ENCODE data around the gene NUDCD3.

NUDCD3 gene

GRCh38 chr7:44391746-44392617 is 98.5 kb downstream of the NUDCD3 start:
- in situ Hi-C loops (cut with MboI; ENCODE audit: low pct_unique_long_range_greater_than_20kb, low sequenced_read_pairs, unreplicated experiment): no loop called here
- TF ChIP-seq, protein P1, sequence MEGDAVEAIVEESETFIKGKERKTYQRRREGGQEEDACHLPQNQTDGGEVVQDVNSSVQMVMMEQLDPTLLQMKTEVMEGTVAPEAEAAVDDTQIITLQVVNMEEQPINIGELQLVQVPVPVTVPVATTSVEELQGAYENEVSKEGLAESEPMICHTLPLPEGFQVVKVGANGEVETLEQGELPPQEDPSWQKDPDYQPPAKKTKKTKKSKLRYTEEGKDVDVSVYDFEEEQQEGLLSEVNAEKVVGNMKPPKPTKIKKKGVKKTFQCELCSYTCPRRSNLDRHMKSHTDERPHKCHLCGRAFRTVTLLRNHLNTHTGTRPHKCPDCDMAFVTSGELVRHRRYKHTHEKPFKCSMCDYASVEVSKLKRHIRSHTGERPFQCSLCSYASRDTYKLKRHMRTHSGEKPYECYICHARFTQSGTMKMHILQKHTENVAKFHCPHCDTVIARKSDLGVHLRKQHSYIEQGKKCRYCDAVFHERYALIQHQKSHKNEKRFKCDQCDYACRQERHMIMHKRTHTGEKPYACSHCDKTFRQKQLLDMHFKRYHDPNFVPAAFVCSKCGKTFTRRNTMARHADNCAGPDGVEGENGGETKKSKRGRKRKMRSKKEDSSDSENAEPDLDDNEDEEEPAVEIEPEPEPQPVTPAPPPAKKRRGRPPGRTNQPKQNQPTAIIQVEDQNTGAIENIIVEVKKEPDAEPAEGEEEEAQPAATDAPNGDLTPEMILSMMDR (IDR thresholded peaks at IDR 0.05; ENCODE audit: extremely low read depth, insufficient read depth, missing control alignments): no peak
- no peak for DNase-seq (ENCODE audit: low spot score)

DNA sequence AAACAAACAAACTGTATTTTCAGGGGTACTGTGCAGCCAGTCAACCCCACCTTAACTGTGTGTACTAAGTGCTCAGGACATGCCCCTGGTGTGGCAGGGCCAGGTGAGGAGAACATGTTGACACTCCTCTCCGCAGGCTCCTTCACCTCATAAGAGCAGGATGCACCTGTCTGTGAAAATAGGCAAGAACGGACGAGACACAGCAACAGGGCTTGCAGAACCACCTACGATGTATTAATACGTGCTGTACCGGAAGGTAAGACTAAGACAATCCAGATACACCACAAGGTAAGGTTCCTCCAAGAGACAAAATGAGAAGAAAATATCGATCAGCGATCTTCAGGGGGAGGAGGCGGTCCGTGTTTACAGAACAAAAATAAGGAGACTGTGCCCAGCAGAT is 99.3 kb downstream of the NUDCD3 start:
- DNase-seq (ENCODE audit: low spot score): no peak
- TF ChIP-seq, protein P1 (IDR thresholded peaks at IDR 0.05; ENCODE audit: extremely low read depth, insufficient read depth, missing control alignments): no peak
- in situ Hi-C loops (cut with MboI; ENCODE audit: low pct_unique_long_range_greater_than_20kb, low sequenced_read_pairs, unreplicated experiment): no loop called here

- TF ChIP-seq, protein P1 (IDR thresholded peaks at IDR 0.05; ENCODE audit: extremely low read depth, insufficient read depth, missing control alignments): no peak
- no peak for DNase-seq (ENCODE audit: low spot score)
- in situ Hi-C loops (cut with MboI; ENCODE audit: low pct_unique_long_range_greater_than_20kb, low sequenced_read_pairs, unreplicated experiment): no loop called here
Measured at GRCh38 chr7:44390701-44391100, 99.8 kb downstream of the NUDCD3 start.

DNA sequence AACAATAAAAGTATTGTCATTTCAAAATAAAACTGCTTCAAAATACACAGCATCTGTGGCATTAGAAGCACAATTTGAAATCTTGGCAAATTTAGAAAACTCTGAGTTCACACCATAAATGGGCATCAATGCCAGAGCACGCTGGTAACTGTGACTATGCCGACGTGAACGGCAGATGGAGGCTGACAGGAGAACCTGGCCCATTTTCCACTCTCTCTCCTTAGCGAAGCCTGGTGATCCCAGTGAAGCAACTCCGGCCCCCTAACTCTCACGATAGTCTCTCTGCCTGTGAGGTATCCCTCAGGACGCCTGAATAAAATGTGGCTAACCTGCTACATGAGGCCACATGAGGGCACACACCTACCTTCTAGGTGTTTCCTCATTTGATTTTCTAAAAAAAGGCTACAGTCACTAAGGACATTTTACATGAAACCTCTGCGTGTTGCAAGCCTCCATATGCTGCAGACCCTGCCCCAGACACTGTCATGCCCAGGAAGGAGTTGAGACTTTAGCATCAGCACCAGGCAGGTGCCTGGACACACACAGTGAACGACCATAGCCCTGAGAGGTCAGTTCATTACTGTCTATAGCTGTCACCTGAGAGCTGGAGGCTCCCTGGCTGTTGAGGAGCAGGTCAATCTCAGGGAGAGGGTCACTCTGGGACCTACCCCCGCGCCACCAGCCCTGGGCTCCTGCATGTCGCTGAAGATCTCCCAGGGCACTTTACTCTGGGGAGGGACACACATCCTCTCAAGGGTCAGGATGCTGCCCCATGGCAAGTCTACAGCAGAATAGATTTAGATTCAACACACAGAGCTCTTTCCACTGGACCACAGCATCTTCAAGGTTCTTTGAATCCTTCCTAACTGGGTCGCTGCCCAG is 102.1 kb downstream of the NUDCD3 start:
- in situ Hi-C loops (cut with MboI; ENCODE audit: low pct_unique_long_range_greater_than_20kb, low sequenced_read_pairs, unreplicated experiment): no loop called here
- no peak for DNase-seq (ENCODE audit: low spot score)
- TF ChIP-seq, protein P1 (IDR thresholded peaks at IDR 0.05; ENCODE audit: extremely low read depth, insufficient read depth, missing control alignments): no peak

GRCh38 chr7:44387389-44387788 is 103.1 kb downstream of the NUDCD3 start:
- no peak for DNase-seq (ENCODE audit: low spot score)
- in situ Hi-C loops (cut with MboI; ENCODE audit: low pct_unique_long_range_greater_than_20kb, low sequenced_read_pairs, unreplicated experiment): no loop called here

More at GRCh38 chr7:44387389-44387788, 103.1 kb downstream of the NUDCD3 start:
- TF ChIP-seq, protein P1 (IDR thresholded peaks at IDR 0.05; ENCODE audit: extremely low read depth, insufficient read depth, missing control alignments): no peak

All from GM13977 (cell line).